Kidney glomerular epithelial cell (primary cell): ENCODE data around the gene RP2.

ENCODE experiments used
- DNase-seq: peaks from one replicate; lab custom pipeline; 2025; lab: John Stamatoyannopoulos, UW

The RP2 gene

GRCh38 chrX:46836701-46837557 is at the start of gene RP2:
Gene RP2 (plus strand): TSS chrX:46837043. CDS start chrX:46837101, 58 bp downstream.
- DNase-seq = peak; percentile 82

- no peak for DNase-seq
Measured at GRCh38 chrX:46788902-46789301, 47.9 kb upstream of the RP2 start.

- DNase-seq = peak; percentile 64
Measured at GRCh38 chrX:46791927-46792809, 44.7 kb upstream of the RP2 start.

- DNase-seq = no peak
Measured at GRCh38 chrX:46792810-46793188, 44.0 kb upstream of the RP2 start.

GRCh38 chrX:46793386-46794143 is 43.3 kb upstream of the RP2 start:
- no peak for DNase-seq

GRCh38 chrX:46796574-46797191 is 40.2 kb upstream of the RP2 start:
- DNase-seq = peak; percentile 35

GRCh38 chrX:46803140-46803539 is 33.7 kb upstream of the RP2 start:
- no peak for DNase-seq

- no peak for DNase-seq
Measured at GRCh38 chrX:46805270-46805669, 31.6 kb upstream of the RP2 start.

GRCh38 chrX:46811121-46811520 is 25.7 kb upstream of the RP2 start:
- DNase-seq = no peak

- DNase-seq = no peak
Measured at GRCh38 chrX:46812445-46812844, 24.4 kb upstream of the RP2 start.

GRCh38 chrX:46814966-46815365 is 21.9 kb upstream of the RP2 start:
- DNase-seq = no peak

GRCh38 chrX:46819136-46819535 is 17.7 kb upstream of the RP2 start:
- no peak for DNase-seq

- DNase-seq = no peak
Measured at GRCh38 chrX:46820391-46821100, 16.3 kb upstream of the RP2 start.

GRCh38 chrX:46823481-46823880 is 13.4 kb upstream of the RP2 start:
- DNase-seq = no peak

GRCh38 chrX:46831765-46832327 is 5.0 kb upstream of the RP2 start:
- DNase-seq = no peak

GRCh38 chrX:46837558-46838485 is 979 bp downstream of the RP2 start:
- DNase-seq = peak; percentile 4

- no peak for DNase-seq
Measured at GRCh38 chrX:46838486-46838870, 1.6 kb downstream of the RP2 start.

- no peak for DNase-seq
Measured at GRCh38 chrX:46838974-46839480, 2.2 kb downstream of the RP2 start.

- no peak for DNase-seq
Measured at GRCh38 chrX:46840946-46841345, 4.1 kb downstream of the RP2 start.

GRCh38 chrX:46841346-46841745 is 4.5 kb downstream of the RP2 start:
- DNase-seq = no peak
